HepG2 (cell line): ENCODE results near the gene SGCD. TPM values are rescaled to one million over a fixed set of nuclear protein-coding genes. Genes with fewer than 3 reads are reported as not detected.

ENCODE experiments used
- ATAC-seq: fragments of 200-7000 bp; cut with Tn5 transposase; 3 replicates; pipeline ENCODE4 v1.9.1; 2020; ENCODE audit warnings: mild to moderate bottlenecking, moderate library complexity
- BruUV-seq: library from RNA; stranded (reverse); fragments of 400-500 nt; replicated peaks from 2 replicates; lab custom pipeline; 2021; lab: Mats Ljungman, UMichigan
- CTCF ChIA-PET: fragments of 300-600 bp; formaldehyde crosslinking; extraction: SDS; loops from one replicate; lab custom pipeline; 2021; ENCODE audit warnings: low total read pairs, inconsistent platforms, low intra/inter-chr PET ratio; lab: Yijun Ruan, JAX
- POLR2A ChIA-PET: fragments of 350-600 bp; sonication (Branson Sonifier 250); formaldehyde crosslinking; loops from one replicate; lab custom pipeline; 2020; ENCODE audit warnings: antibody characterized with exemption, inconsistent platforms; lab: Yijun Ruan, JAX
- DNase-seq: peaks from one replicate; pipeline ENCODE4 v3.0.0-alpha.2; 2015; ENCODE audit warnings: low spot score
- FAIRE-seq: peaks from 3 replicates; lab custom pipeline; 2011; peaks lifted over from hg19 to GRCh38; lab: Jason Lieb, UNC
- H2AFZ ChIP-seq: one replicate; pipeline ENCODE4 v1.6.1; 2011; ENCODE audit warnings: low read length, inconsistent platforms
- H3K27ac ChIP-seq: fragments of 300-600 bp; 3 replicates; pipeline ENCODE4 v1.8.0; 2011; ENCODE audit warnings: mixed run types, mild to moderate bottlenecking, mixed read lengths, low read length, inconsistent platforms; ENCODE audit not compliant: insufficient read depth; ENCODE audit errors: extremely low read length
- H3K27me3 ChIP-seq, 2 experiments: fragments of 200-600 bp in 1 of 2; 2 replicates in 1 of 2; 3 replicates in 1 of 2; pipeline versions ENCODE4 v1.6.0 to v1.8.0; 2011; ENCODE audit warnings: low read length in 2 of 2, mild to moderate bottlenecking in 2 of 2, moderate library complexity in 2 of 2, inconsistent platforms in 1 of 2; ENCODE audit not compliant: insufficient read depth in 2 of 2, control insufficient read depth in 1 of 2
- H3K36me3 ChIP-seq, 2 experiments: fragments of 200-600 bp in 1 of 2; replicated peaks in 1 of 2; 2 replicates in 1 of 2; 3 replicates in 1 of 2; pipeline versions ENCODE4 v1.5.1 to v1.8.0; 2011; ENCODE audit warnings: low read length in 2 of 2, inconsistent platforms in 1 of 2; ENCODE audit not compliant: insufficient read depth in 2 of 2, control insufficient read depth in 1 of 2
- H3K4me1 ChIP-seq: 2 replicates; pipeline ENCODE4 v1.5.1; 2012; ENCODE audit warnings: low read length, inconsistent platforms; ENCODE audit not compliant: insufficient read depth
- H3K4me2 ChIP-seq: 2 replicates; pipeline ENCODE4 v1.6.0; 2011; ENCODE audit warnings: low read depth, low read length, inconsistent platforms
- H3K4me3 ChIP-seq, 3 experiments: fragments of 200-600 bp in 1 of 3; sonication (generic), shearing (Covaris generic) in 1 of 3; replicated peaks in 1 of 3; 2 replicates each; pipeline ENCODE4 v1.5.1; 2011 to 2016; ENCODE audit warnings: low read length in 3 of 3, inconsistent platforms in 2 of 3, low read depth in 2 of 3, mild to moderate bottlenecking in 2 of 3, control low read depth in 1 of 3, mixed read lengths in 1 of 3; ENCODE audit not compliant: insufficient read depth in 1 of 3
- H3K79me2 ChIP-seq: one replicate; pipeline ENCODE4 v1.6.1; 2011; ENCODE audit warnings: low read length, inconsistent platforms; ENCODE audit not compliant: insufficient read depth
- H3K9ac ChIP-seq: 2 replicates; pipeline ENCODE4 v1.6.0; 2011; ENCODE audit warnings: mild to moderate bottlenecking, low read depth, low read length, inconsistent platforms; ENCODE audit not compliant: insufficient read depth
- H3K9me3 ChIP-seq: 2 replicates; pipeline ENCODE4 v1.5.1; 2012; ENCODE audit warnings: mild to moderate bottlenecking, low read length
- H4K20me1 ChIP-seq: 2 replicates; pipeline ENCODE4 v1.6.0; 2011; ENCODE audit warnings: inconsistent platforms, mild to moderate bottlenecking, low read length, moderate library complexity; ENCODE audit not compliant: insufficient read depth
- CBX1 ChIP-seq: IDR thresholded peaks from one replicate; pipeline ENCODE4 v1.6.1; 2016; ENCODE audit warnings: antibody characterized with exemption, low read depth
- CHCHD3 ChIP-seq: sonication (generic); formaldehyde crosslinking; IDR thresholded peaks from 2 replicates; pipeline ENCODE4 v1.8.0; 2022; ENCODE audit warnings: mild to moderate bottlenecking, missing genetic modification reagents, moderate library complexity
- FOXP1 ChIP-seq, 2 experiments: fragments of 450-650 bp in 1 of 2; IDR thresholded peaks; 2 replicates each; pipeline ENCODE4 v1.6.1; 2017 to 2018; ENCODE audit warnings: antibody characterized with exemption in 1 of 2
- GATA4 ChIP-seq: sonication (generic); IDR thresholded peaks from 2 replicates; pipeline ENCODE4 v1.6.1; 2016; ENCODE audit warnings: antibody characterized with exemption, low read depth, borderline replicate concordance
- JARID2 ChIP-seq: sonication (generic); formaldehyde crosslinking; IDR thresholded peaks from 2 replicates; pipeline ENCODE4 v1.8.1; 2023; ENCODE audit warnings: missing genetic modification reagents, inconsistent platforms; ENCODE audit not compliant: insufficient replicate concordance
- MBNL3 ChIP-seq: fragments of 250-450 bp; sonication (Bioruptor Pico); conservative IDR thresholded peaks from 2 replicates; pipeline ENCODE4 v1.8.0; 2022; ENCODE audit warnings: mild to moderate bottlenecking, inconsistent platforms
- NFIC ChIP-seq: IDR thresholded peaks from 2 replicates; pipeline ENCODE4 v1.6.1; 2012; ENCODE audit warnings: mild to moderate bottlenecking, low read length, inconsistent platforms
- TAF1 ChIP-seq: sonication (generic); formaldehyde crosslinking; IDR thresholded peaks from 2 replicates; pipeline ENCODE4 v1.4.0; 2020; ENCODE audit warnings: missing genetic modification reagents
- ZFAT ChIP-seq: sonication (generic); formaldehyde crosslinking; conservative IDR thresholded peaks from 2 replicates; pipeline ENCODE4 v1.8.1; 2023; ENCODE audit warnings: missing genetic modification reagents, inconsistent platforms
- ZNF781 ChIP-seq: sonication (generic); formaldehyde crosslinking; IDR thresholded peaks from 2 replicates; pipeline ENCODE4 v1.5.1; 2020; ENCODE audit warnings: borderline replicate concordance, mild to moderate bottlenecking, missing genetic modification reagents; ENCODE audit errors: not compliant biosample characterization
- WGBS: methylation state at CpG from one replicate; pipeline ENCODE4 v1.1.6; 2017; ENCODE audit warnings: low lambda C conversion rate; 5-methylcytosine and 5-hydroxymethylcytosine counted together
- in situ Hi-C: cut with HindIII; loops from 2 replicates; pipeline ENCODE4 v1.10.0; 2017; ENCODE audit warnings: low pct_unique_long_range_greater_than_20kb; ENCODE audit not compliant: extremely low pct_ligation_motif_present
- intact Hi-C: fragments of 100-400 bp; cut with micrococcal nuclease; formaldehyde crosslinking; loops from one replicate; pipeline ENCODE4 v1.10.0; 2022; ENCODE audit not compliant: unreplicated experiment
- polyA plus RNA-seq, 8 experiments: library from polyadenylated mRNA; depleted of rRNA in 3 of 8; stranded (reverse) in 7 of 8; unstranded in 1 of 8; fragments of >200 nt; fragmentation: Illumina TruSeq in 4 of 8; extraction: Trizol in 4 of 8; gene quantifications; 2 replicates each; pipeline versions ENCODE4 v1.2.1 to v1.2.3, GENCODE V29; 2011 to 2016; ENCODE audit warnings: low read depth in 4 of 8, missing spikeins in 1 of 8, mixed read lengths in 1 of 8; ENCODE audit not compliant: insufficient read depth in 1 of 8
- total RNA-seq, 5 experiments: library from RNA; depleted of rRNA; stranded (reverse); fragments of >200 nt; fragmentation: Illumina TruSeq; extraction: Trizol; gene quantifications; 2 replicates each; pipeline ENCODE4 v1.2.3, GENCODE V29; 2016; ENCODE audit warnings: low read depth in 1 of 5
- TF ChIP-seq, protein P1 (sequence below): sonication (generic); formaldehyde crosslinking; IDR thresholded peaks from 2 replicates; pipeline ENCODE4 v1.4.0; 2020; ENCODE audit warnings: missing genetic modification reagents

SGCD gene
- total and polyA plus RNA-seq, 2 of the 13 experiments (the other 11 are each of a cell fraction or from before 2014, with no cell fraction given), result not detected

DNA sequence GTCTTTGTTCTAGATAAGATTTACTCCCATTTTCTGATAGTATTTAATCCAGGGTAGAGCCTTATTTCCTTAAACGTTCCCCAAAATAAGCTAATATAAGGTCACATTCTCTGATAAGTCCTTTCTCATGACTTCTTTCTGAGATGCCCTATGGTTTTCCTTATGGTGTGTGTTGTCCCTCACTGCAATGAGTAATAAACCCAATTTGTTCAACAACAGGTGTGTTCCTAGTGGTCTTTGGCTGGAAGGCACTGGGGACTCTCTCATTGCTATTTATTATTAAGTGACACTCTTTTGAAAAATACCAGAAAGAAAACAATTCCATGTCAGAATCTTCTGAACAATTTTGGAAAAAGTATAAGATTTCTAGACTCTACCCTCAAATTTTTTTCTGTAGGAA lies 266.6 kb downstream of the SGCD start:
- DNase-seq (no peak), FAIRE-seq (no peak), ATAC-seq (no peak)
- no peaks in the 10 kb centered on the region for H3K9me3 ChIP-seq
- H2AFZ ChIP-seq, result no peak overlapping the region
- 3% methylated on average over 1 of the region's 1 CpG for WGBS
- ChIA-PET POLR2A (no interaction called here), CTCF (no interaction called here)
- no peak overlapping the region for H3K4me2 ChIP-seq
- TF ChIP-seq GATA4 (no peak), ZNF781 (CRISPR knock-in tag) (no peak), NFIC (no peak), CHCHD3 (no peak), JARID2 (CRISPR knock-in tag) (no peak), FOXP1 (IDR thresholded peaks at IDR 0.05) (no peak), FOXP1 (CRISPR knock-in tag; IDR thresholded peaks at IDR 0.05) (no peak), MBNL3 (CRISPR knock-in tag) (no peak), ZFAT (CRISPR knock-in tag) (no peak), TAF1 (CRISPR knock-in tag) (no peak), CBX1 (no peak)
- TF ChIP-seq, protein P1, sequence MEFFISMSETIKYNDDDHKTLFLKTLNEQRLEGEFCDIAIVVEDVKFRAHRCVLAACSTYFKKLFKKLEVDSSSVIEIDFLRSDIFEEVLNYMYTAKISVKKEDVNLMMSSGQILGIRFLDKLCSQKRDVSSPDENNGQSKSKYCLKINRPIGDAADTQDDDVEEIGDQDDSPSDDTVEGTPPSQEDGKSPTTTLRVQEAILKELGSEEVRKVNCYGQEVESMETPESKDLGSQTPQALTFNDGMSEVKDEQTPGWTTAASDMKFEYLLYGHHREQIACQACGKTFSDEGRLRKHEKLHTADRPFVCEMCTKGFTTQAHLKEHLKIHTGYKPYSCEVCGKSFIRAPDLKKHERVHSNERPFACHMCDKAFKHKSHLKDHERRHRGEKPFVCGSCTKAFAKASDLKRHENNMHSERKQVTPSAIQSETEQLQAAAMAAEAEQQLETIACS (CRISPR knock-in tag), result no peak
- no peaks in the 10 kb centered on the region for H3K27me3 ChIP-seq
- no peak overlapping the region for H3K9ac ChIP-seq
- BruUV-seq, result no TSS peak
- no peaks in the 10 kb centered on the region for H4K20me1 ChIP-seq
- H3K4me3 ChIP-seq, result no peak overlapping the region
- no peak overlapping the region for H3K27ac ChIP-seq
- in situ Hi-C loops, result no loop called here
- no peaks in the 10 kb centered on the region for H3K4me1 ChIP-seq
- no peaks in the 10 kb centered on the region for H3K36me3 ChIP-seq
- no peaks in the 10 kb centered on the region for H3K79me2 ChIP-seq
- intact Hi-C loops, result no loop called here
